HepG2 (cell line): Measurements from ENCODE around the gene FAM174B. TPM values are rescaled to one million over a fixed set of nuclear protein-coding genes. Genes with fewer than 3 reads are reported as not detected.

ENCODE experiments used
- AKNA ChIP-seq: sonication (generic); formaldehyde crosslinking; IDR thresholded peaks from 2 replicates; pipeline ENCODE4 v1.4.0; 2020; ENCODE audit warnings: missing genetic modification reagents, borderline replicate concordance
- ARID3A ChIP-seq: IDR thresholded peaks from 2 replicates; pipeline ENCODE4 v1.6.1; 2012; ENCODE audit warnings: low read depth, low read length, improper control_type of control experiment
- ATF3 ChIP-seq: sonication (generic); formaldehyde crosslinking; IDR thresholded peaks from 2 replicates; pipeline ENCODE4 v1.4.0; 2020; ENCODE audit warnings: missing genetic modification reagents
- BHLHE40 ChIP-seq: IDR thresholded peaks from 2 replicates; pipeline ENCODE4 v1.6.1; 2011; ENCODE audit warnings: low read length, improper control_type of control experiment
- FOXJ3 ChIP-seq: sonication (generic); formaldehyde crosslinking; IDR thresholded peaks from 2 replicates; pipeline ENCODE4 v1.4.0; 2020; ENCODE audit warnings: missing genetic modification reagents, mild to moderate bottlenecking, borderline replicate concordance
- GATAD1 ChIP-seq: IDR thresholded peaks from 2 replicates; pipeline ENCODE4 v1.6.1; 2016; ENCODE audit warnings: missing genetic modification reagents, missing compliant biosample characterization
- KLF13 ChIP-seq: sonication (generic); formaldehyde crosslinking; IDR thresholded peaks from 2 replicates; pipeline ENCODE4 v1.4.0; 2020; ENCODE audit warnings: mild to moderate bottlenecking, missing genetic modification reagents
- NR2F1 ChIP-seq, 2 experiments: fragments of 450-650 bp in 1 of 2; formaldehyde crosslinking in 1 of 2; IDR thresholded peaks; 2 replicates each; pipeline versions ENCODE4 v1.5.0 to v1.6.1; 2016 to 2020; ENCODE audit warnings: mild to moderate bottlenecking in 1 of 2, missing compliant biosample characterization in 1 of 2, missing genetic modification reagents in 1 of 2, moderate library complexity in 1 of 2
- PRDM15 ChIP-seq: sonication (generic); formaldehyde crosslinking; IDR thresholded peaks from 2 replicates; pipeline ENCODE4 v1.4.0; 2020; ENCODE audit warnings: missing genetic modification reagents
- SIX4 ChIP-seq: sonication (generic); formaldehyde crosslinking; IDR thresholded peaks from 2 replicates; pipeline ENCODE4 v1.4.0; 2020; ENCODE audit warnings: missing genetic modification reagents
- TOPORS ChIP-seq: sonication (generic); formaldehyde crosslinking; IDR thresholded peaks from 2 replicates; pipeline ENCODE4 v1.8.0; 2023; ENCODE audit warnings: mild to moderate bottlenecking, missing genetic modification reagents
- TRIM24 ChIP-seq: sonication (generic); formaldehyde crosslinking; IDR thresholded peaks from 2 replicates; pipeline ENCODE4 v1.8.0; 2022; ENCODE audit warnings: mild to moderate bottlenecking, missing genetic modification reagents
- ZKSCAN8 ChIP-seq: IDR thresholded peaks from 2 replicates; pipeline ENCODE4 v1.6.1; 2016; ENCODE audit warnings: borderline replicate concordance, missing genetic modification reagents, missing compliant biosample characterization
- ZNF207 ChIP-seq: fragments of 450-650 bp; IDR thresholded peaks from 2 replicates; pipeline ENCODE4 v1.6.1; 2016; ENCODE audit warnings: antibody characterized with exemption, borderline replicate concordance
- ZNF710 ChIP-seq: sonication (generic); formaldehyde crosslinking; IDR thresholded peaks from 2 replicates; pipeline ENCODE4 v1.5.0; 2020; ENCODE audit warnings: mild to moderate bottlenecking, missing genetic modification reagents, borderline replicate concordance
- polyA plus RNA-seq, 8 experiments: library from polyadenylated mRNA; depleted of rRNA in 3 of 8; stranded (reverse) in 7 of 8; unstranded in 1 of 8; fragments of >200 nt; fragmentation: Illumina TruSeq in 4 of 8; extraction: Trizol in 4 of 8; gene quantifications; 2 replicates each; pipeline versions ENCODE4 v1.2.1 to v1.2.3, GENCODE V29; 2011 to 2016; ENCODE audit warnings: low read depth in 4 of 8, missing spikeins in 1 of 8, mixed read lengths in 1 of 8; ENCODE audit not compliant: insufficient read depth in 1 of 8
- total RNA-seq, 5 experiments: library from RNA; depleted of rRNA; stranded (reverse); fragments of >200 nt; fragmentation: Illumina TruSeq; extraction: Trizol; gene quantifications; 2 replicates each; pipeline ENCODE4 v1.2.3, GENCODE V29; 2016; ENCODE audit warnings: low read depth in 1 of 5

FAM174B gene
- total and polyA plus RNA-seq, 2 of the 13 experiments (the other 11 are each of a cell fraction or from before 2014, with no cell fraction given) = 0.90 to 2.1 TPM

- no peak for TF ChIP-seq AKNA (CRISPR knock-in tag)
- no peak for TF ChIP-seq FOXJ3 (CRISPR knock-in tag)
- TF ChIP-seq TOPORS (CRISPR knock-in tag) = no peak
- no peak for TF ChIP-seq KLF13 (CRISPR knock-in tag)
- no peak for TF ChIP-seq ZNF207
- TF ChIP-seq NR2F1 (CRISPR knock-in tag; IDR thresholded peaks at IDR 0.05) = no peak
- TF ChIP-seq SIX4 (CRISPR knock-in tag) = no peak
- no peak for TF ChIP-seq BHLHE40
- no peak for TF ChIP-seq ARID3A
- TF ChIP-seq GATAD1 (CRISPR knock-in tag) = no peak
- no peak for TF ChIP-seq ATF3
- no peak for TF ChIP-seq TRIM24 (CRISPR knock-in tag)
- no peak for TF ChIP-seq PRDM15 (CRISPR knock-in tag)
- no peak for TF ChIP-seq ZNF710 (CRISPR knock-in tag)
- no peak for TF ChIP-seq ZKSCAN8 (CRISPR knock-in tag)
Observed at GRCh38 chr15:92662762-92663161, 7.2 kb upstream of the FAM174B start (continued).
